HG03060 (cell line): ENCODE measurements around the gene RPL11.
"Not testable (repeated sequence)": the region's sequence is repeated elsewhere in the genome, so short reads cannot be mapped to it uniquely, and the experiment has no call there.

Source experiments
- ATAC-seq: cut with Tn5 transposase; IDR thresholded peaks from one replicate; pipeline ENCODE4 v1.9.1; 2021; ENCODE audit warnings: low read depth, moderate number of reproducible peaks; ENCODE audit not compliant: unreplicated experiment

RPL11 gene

DNA sequence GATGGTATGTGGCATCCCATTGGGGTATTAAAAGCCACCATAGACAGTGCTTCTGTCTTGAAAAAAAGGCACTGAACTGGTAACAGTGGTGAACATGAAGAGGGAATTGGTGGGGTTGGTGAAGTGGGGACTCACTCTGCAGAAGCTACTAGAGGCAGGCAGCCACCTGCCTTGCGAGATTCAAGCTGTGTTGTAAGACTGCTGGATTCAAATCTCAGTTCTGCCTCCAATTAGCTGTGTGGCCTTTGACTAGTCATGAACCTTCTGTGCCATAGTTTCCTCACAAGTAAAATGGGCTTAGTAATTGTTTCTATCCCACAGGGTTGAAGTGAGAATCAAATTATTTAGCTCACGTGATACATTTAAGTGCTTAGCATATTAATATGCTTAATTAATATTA is 35.1 kb downstream of the RPL11 start:
- ATAC-seq, result no peak

DNA sequence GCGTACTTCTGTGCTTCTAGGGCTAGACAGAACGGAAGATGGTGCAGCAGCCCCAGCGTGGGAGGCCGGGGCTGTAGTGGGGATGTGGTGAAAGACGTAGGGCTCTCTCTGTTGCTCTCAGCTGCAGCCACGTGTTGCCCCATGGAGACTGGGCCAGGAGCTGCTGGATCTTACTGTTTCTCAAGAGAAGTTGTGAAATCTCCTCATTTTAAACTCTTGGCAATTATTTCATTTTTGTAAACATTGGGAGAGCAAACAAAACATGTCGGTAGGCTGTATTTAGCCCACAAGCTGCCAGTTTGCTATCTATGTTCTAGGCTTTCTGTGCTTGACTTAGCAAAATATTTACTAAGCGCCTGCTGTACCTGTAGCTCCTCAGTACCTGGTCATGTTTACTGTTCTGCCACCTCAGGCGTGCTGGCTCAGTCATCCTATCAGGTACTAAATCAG is 35.8 kb downstream of the RPL11 start:
- ATAC-seq, result no peak

DNA sequence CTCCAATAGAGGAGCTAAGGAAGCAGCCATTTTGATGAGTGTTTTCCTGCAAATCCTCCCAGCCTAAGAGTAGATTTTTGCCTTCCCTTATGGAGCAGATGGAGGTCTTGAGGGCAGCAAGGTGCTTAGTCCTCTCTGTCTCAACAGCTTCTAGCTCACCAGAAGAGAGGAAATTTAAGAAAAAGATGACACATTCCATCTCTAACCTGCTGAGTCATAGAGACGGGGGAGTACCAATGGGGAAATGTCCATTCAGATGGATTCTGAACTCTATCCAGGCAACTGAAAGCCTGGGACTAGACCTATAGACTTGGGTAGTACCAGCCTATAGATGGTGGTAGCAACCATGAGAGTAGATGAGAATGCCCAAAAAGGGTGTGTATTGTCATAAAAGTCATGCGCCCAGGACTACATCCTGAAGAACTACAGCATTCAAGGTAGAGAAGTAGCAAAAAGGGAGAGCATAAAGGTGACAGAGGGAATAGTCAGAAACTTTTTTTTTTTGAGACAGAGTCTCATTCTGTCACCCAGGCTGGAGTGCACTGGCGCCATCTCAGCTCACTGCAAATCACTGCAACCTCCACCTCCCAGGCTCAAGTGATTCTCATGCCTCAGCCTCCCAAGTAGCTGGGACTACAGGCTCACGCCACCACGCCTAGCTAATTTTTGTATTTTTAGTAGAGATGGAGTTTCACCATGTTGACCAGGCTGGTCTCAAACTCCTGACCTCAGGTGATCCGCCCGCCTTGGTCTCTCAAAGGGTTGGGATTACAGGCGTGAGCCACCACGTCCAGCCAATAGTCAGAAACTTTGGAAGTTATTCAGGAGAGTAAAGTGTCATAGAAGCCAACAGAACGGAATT is 41.0 kb downstream of the RPL11 start:
- no peak for ATAC-seq

DNA sequence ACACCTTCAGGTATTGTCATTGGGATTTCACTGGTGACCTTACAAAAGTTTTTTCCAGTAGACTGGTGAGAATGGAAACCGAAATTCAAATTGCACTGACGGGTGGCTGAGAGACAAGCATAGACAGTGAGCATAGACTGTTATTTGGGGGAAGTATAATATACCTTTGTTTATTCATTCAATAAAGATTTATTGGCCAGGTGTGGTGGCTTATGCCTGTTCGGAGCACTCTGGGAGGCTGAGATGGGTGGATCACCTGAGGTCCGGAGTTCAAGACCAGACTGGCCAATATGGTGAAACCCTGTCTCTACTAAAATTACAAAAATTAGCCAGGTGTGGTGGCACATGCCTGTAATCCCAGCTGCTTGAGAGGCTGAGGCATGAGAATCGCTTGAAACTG is 41.7 kb downstream of the RPL11 start:
- not testable (repeated sequence) for ATAC-seq

DNA sequence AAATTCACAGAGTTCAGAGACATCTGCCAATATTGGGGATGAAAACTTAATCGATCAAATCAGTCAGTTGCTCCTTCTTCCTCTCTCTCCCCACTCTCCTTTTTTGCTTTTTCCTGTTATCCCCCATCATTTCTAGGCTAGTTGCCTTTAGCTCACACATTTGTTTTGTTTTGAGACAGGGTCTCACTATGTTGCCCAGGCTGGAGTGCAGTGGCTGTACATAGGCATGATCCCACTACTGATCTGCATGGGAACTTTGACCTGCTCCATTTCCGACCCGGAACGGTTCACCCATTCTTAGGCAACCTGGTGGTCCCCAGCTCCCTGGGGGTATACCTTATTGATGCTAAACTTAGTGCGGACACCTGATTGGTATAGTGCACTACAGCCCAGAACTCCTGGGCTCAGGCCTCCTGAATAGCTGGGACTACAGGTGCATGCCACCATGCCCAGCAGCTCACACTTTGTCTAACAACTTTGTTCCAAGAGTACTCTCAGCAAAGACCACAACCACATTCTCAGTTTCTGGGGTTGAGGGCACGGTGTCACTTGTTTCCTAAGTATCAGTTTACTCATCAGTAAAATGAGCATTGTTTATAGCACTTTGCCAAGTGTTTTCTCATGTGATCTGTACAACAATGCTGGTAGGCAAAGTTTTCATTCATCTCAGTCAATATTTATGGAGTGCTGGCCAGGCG is 45.0 kb downstream of the RPL11 start:
- no peak for ATAC-seq

DNA sequence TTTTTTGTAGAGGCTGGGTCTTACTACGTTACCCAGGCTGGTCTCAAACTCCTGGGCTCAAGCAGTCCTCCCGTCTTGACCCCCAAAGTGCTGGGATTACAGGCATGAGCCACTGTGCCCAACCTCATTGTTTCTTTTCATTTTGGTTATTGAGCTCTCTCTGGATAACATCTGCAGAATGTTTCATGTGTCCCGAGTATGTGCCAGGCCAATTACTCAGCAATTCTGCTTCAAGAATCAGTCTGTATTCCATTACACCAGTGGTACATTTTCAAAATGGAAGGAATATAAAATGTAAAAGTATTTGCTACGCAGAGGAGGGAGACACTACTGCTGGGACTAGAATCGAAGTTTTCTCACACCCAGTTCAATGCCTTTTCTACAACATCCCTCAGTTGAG is 50.0 kb downstream of the RPL11 start:
- ATAC-seq, result no peak

DNA sequence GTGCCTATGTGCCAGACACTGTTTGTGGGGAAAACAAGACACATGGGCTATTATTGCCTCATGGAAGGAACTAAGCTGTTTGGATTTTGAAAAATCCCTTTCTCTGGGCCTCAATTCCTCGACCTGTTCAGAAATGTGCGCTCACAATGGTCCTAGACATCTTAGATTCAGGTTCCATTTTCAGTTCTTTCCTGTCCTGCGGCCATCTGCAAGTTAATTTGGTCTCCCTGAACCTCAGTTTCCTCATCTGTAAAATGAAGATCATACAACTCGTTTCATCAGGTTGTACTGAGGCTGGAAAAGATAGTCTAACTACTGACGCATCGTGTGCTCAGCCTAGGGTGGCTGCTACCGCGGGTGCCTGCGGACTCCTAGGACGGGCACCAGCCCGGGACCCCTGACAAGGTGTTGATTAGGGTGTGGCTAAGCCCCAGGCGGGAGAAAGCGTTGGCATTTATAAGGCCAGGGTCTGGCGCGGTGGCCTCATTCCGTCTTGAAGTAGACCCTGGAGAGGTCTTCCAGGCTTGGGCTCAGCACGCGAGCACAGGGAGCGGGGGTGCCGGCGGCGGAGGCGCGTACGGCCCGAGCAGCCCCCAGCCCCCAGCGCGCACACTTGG is 51.2 kb downstream of the RPL11 start:
- ATAC-seq, result no peak

DNA sequence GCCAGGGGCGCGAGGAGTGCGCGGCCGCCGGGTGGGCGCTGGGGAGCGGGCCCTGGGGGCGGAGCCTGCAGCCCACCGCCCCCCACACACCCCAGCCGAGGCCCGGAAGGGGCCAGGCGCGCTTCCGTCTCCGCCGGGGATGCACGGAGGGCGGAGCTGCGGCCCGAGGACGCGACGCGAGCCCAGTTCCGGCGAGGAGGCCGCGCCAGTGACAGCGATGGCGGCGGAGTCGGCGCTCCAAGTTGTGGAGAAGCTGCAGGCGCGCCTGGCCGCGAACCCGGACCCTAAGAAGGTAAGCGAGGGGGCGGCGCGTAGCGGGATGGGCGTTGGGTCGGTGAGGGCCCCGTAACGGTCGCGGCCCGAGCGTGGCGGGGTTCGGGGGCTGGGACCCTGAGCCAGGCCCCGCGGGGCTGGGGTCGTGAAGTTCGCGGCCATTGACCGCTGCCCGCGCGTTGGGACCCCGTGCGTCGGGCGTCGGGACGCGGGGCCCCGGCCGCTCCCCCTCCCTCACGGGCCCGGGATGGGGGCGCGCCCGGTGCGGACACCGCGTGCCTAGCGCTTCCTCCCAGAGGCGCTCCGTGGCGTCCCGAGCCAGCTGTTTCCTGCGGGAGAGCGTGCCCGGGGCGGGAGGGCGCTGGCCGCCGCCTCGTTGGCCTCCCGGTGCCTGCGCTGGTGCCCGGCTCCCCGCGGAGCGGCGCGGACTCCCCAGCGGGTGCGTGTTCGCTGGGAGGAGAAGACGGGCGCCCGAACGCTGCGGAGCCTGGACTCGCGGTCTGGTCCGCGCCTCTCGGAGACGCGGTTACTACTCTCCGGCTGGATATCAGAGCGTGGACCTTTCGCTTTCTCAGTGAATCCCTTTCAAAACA is 51.9 kb downstream of the RPL11 start, which contains the start of gene ELOA:
TSS of gene ELOA (plus strand) at position 185 of the 866 bp plus-strand sequence. CDS start at position 218, 33 bp downstream.
- no peak for ATAC-seq

DNA sequence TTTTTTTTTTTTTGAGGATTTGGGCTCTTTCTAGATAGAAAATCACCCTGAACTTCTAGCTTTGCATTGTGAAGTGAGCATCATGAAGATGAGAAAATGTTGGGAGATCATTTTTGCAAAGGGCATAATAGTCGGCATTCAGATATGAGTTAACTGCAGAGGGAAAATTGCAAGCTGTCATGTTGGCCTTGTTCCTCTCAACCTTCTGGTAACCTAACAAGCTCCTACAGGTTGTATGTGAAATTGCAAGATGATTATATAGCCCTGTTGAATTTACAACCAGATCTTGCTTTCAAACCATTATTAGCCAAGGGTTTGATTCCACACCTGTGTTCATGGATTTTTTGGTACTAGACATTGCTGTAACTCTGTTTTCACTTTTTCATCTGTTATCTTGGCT is 53.9 kb downstream of the RPL11 start:
- no peak for ATAC-seq
